Psoas muscle (tissue), 8 donors: ENCODE measurements around the gene RAB8A. TPM values are rescaled to one million over a fixed set of nuclear protein-coding genes. Genes with fewer than 3 reads are reported as not detected.

ENCODE experiments used
- ATAC-seq, 4 donors: fragments of 200-7000 bp; cut with Tn5 transposase; one replicate each; pipeline ENCODE4 v1.9.1; 2020; ENCODE audit warnings: moderate library complexity in 3 of 4, mild to moderate bottlenecking in 2 of 4
- DNase-seq, 2 donors: peaks; one replicate each; pipeline ENCODE4 v3.0.0-alpha.2; 2020
- H3K27ac ChIP-seq: fragments of 200-600 bp; one replicate; pipeline ENCODE4 v1.8.0; 2022
- H3K27me3 ChIP-seq, 3 donors: fragments of 200-600 bp in 1 of 3; one replicate each; pipeline versions ENCODE4 v1.6.1 to v1.8.0; 2013 to 2022; ENCODE audit warnings: low read length in 2 of 3, mild to moderate bottlenecking in 2 of 3, moderate library complexity in 1 of 3; ENCODE audit not compliant: insufficient read depth in 3 of 3
- H3K36me3 ChIP-seq, 2 donors: fragments of 200-600 bp in 1 of 2; one replicate each; pipeline versions ENCODE4 v1.6.1 to v1.8.0; 2013 to 2022; ENCODE audit warnings: low read depth in 1 of 2, mild to moderate bottlenecking in 1 of 2, moderate library complexity in 1 of 2; ENCODE audit not compliant: insufficient read depth in 1 of 2
- H3K4me1 ChIP-seq: fragments of 200-600 bp; one replicate; pipeline ENCODE4 v1.8.0; 2022
- H3K4me3 ChIP-seq: fragments of 200-600 bp; one replicate; pipeline ENCODE4 v1.8.0; 2022; ENCODE audit warnings: mild to moderate bottlenecking
- H3K9me3 ChIP-seq: fragments of 200-600 bp; one replicate; pipeline ENCODE4 v1.8.0; 2022
- WGBS, 3 donors: extraction: QIAGEN DNeasy Blood & Tissue Kit; methylation state at CpG; one replicate each; pipeline versions ENCODE4 v1.1.6 to v1.1.7; 2013; 5-methylcytosine and 5-hydroxymethylcytosine counted together
- intact Hi-C, 2 donors: fragments of 100-400 bp; cut with DNase I; formaldehyde crosslinking; loops; one replicate each; pipeline versions ENCODE4 v1.11.0 to v1.14.2; 2022
- polyA plus RNA-seq, 3 donors: library from polyadenylated mRNA; stranded (reverse); fragments of 200-250 nt; gene quantifications; one replicate each; pipeline ENCODE4 v1.2.3, GENCODE V29; 2013
- total RNA-seq, 4 donors: library from RNA; stranded (reverse); fragmentation: NEBNext Ultra II Directional in 2 of 4; extraction: Animal tissue kit (Norgen Biotek cat#: 25700) in 2 of 4; gene quantifications; one replicate each; pipeline versions ENCODE4 v1.2.1 to v1.2.4, GENCODE V29; 2021 to 2023
- TF ChIP-seq, protein P1 (sequence below): fragments of 200-600 bp; IDR thresholded peaks from one replicate; pipeline ENCODE4 v1.8.0; 2022; ENCODE audit warnings: antibody characterized with exemption
- donor health status: healthy with polysubstance abuse.
- donor health status: DM: no; HTN: no; CAD: no; lungs with moderate emphysema.
- donor health status: Bipolar disorder and iron deficiency.
- donor health status: healthy.
- donor health status: DM: yes; HTN: yes; CAD: no.
- donor health status: DM: no; HTN: no; CAD: no.
- donor health status: DM: no; HTN: no; CAD: no.
- donor health status: DM: yes; HTN: yes; CAD: no.

RAB8A gene
- total and polyA plus RNA-seq, 7 donors, result 7.1 to 13.0 (median 8.4) TPM

DNA sequence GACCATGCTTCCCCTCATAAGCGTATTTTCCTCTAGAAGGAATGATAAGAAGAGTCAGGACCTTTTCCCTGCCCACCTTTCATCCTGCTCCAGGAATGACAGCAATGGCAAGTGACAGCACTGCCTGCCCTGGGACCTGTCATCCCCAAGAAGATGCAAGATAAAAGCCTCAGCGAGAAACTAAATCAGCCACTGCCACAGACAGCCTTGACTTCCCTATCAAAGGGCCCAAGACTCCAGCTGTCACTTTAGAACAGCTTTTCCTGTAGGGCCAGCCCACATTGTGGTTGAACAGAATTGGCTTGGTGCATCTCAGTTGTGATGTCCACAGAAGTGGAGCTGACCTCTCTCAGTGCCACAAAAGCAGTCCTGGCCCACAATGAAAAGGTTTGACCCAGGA lies 1.1 kb downstream of the RAB8A start:
- H3K27ac ChIP-seq, result no peak overlapping the region

GRCh38 chr19:16113727-16114126 lies 2.0 kb downstream of the RAB8A start:
- intact Hi-C loops, result loop anchor here in 1 of 2 donors (5.0 kb wide), 2 partner anchors 69 to 71 kb away; no protein-coding TSS in a partner anchor
- WGBS, 3 donors, result 82 to 86% (median 84%) methylated on average over 3 of the region's 3 CpGs
- H3K27ac ChIP-seq, result no peak overlapping the region
- H3K9me3 ChIP-seq, result no peaks in the 10 kb centered on the region
- ATAC-seq, result no peak
- H3K4me3 ChIP-seq, result no peak overlapping the region
- H3K27me3 ChIP-seq, result no peaks in the 10 kb centered on the region
- H3K36me3 ChIP-seq, result peaks cover 0 to 11% of the 10 kb centered on the region in 2 donors
- H3K4me1 ChIP-seq, result peaks cover 12% of the 10 kb centered on the region
- DNase-seq, result no peak
- TF ChIP-seq, protein P1, sequence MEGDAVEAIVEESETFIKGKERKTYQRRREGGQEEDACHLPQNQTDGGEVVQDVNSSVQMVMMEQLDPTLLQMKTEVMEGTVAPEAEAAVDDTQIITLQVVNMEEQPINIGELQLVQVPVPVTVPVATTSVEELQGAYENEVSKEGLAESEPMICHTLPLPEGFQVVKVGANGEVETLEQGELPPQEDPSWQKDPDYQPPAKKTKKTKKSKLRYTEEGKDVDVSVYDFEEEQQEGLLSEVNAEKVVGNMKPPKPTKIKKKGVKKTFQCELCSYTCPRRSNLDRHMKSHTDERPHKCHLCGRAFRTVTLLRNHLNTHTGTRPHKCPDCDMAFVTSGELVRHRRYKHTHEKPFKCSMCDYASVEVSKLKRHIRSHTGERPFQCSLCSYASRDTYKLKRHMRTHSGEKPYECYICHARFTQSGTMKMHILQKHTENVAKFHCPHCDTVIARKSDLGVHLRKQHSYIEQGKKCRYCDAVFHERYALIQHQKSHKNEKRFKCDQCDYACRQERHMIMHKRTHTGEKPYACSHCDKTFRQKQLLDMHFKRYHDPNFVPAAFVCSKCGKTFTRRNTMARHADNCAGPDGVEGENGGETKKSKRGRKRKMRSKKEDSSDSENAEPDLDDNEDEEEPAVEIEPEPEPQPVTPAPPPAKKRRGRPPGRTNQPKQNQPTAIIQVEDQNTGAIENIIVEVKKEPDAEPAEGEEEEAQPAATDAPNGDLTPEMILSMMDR, result no peak

More for the DNA sequence above, 1.1 kb downstream of the RAB8A start:
- WGBS, 3 donors, result 46 to 61% (median 57%) methylated on average over 2 of the region's 2 CpGs
- DNase-seq (peak in 1 of 2 donors; percentile 8), ATAC-seq (no peak)
- H3K9me3 ChIP-seq, result no peaks in the 10 kb centered on the region
- peak overlapping the region; percentile 66 for H3K4me3 ChIP-seq
- intact Hi-C loops, result loop anchor here in 1 of 2 donors (5.0 kb wide), 2 partner anchors 70 kb away; no protein-coding TSS in a partner anchor
- TF ChIP-seq, protein P1, result no peak
- no peaks in the 10 kb centered on the region for H3K27me3 ChIP-seq
- H3K36me3 ChIP-seq, result peaks cover 0 to 1% of the 10 kb centered on the region in 2 donors
- H3K4me1 ChIP-seq, result peaks cover 12% of the 10 kb centered on the region

DNA sequence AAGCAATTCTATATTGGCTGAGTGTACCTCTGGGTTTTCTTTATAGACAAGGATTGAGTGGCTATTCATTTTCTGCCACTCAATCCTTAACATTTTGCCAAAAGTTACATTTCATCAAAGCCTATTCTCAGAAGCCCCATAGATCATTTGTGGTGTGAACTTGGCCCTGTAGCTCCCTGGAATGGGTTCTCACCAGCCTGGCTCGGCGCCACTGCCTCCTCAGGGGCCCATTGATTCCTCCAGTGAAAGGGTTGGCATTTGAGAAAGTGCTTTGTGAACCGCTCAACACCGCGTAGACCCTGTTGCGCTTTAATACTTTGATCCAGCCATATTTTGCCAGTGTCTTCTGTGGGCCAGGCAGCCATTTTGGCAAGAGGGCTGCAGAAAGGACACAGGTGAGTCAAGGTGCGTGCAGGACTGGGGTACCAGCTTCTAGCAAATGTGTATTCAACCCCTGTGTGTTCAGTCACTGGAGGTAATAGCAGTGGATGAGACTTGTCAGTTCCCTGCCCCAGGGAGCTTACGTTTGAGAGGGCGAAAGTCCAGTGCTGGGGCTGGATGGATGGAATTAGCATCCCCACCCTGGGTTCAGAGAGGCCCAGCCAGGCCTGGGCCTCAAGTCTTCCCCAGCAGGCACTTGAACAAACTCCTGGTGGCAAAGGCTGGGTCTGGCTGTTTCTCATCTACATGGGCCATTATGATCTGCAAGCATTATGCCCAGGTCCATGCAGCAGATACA lies 3.8 kb downstream of the RAB8A start:
- no peaks in the 10 kb centered on the region for H3K27me3 ChIP-seq
- no peak for ATAC-seq
- H3K4me3 ChIP-seq, result no peak overlapping the region
- TF ChIP-seq, protein P1, result no peak
- peaks cover 0 to 28% of the 10 kb centered on the region in 2 donors for H3K36me3 ChIP-seq
- H3K4me1 ChIP-seq, result peaks cover 12% of the 10 kb centered on the region
- H3K9me3 ChIP-seq, result no peaks in the 10 kb centered on the region
- DNase-seq, result peak in 1 of 2 donors; percentile 12
- WGBS, 3 donors, result 90 to 91% (median 91%) methylated on average over 9 of the region's 9 CpGs
- intact Hi-C loops, result no loop called here
- H3K27ac ChIP-seq, result no peak overlapping the region

DNA sequence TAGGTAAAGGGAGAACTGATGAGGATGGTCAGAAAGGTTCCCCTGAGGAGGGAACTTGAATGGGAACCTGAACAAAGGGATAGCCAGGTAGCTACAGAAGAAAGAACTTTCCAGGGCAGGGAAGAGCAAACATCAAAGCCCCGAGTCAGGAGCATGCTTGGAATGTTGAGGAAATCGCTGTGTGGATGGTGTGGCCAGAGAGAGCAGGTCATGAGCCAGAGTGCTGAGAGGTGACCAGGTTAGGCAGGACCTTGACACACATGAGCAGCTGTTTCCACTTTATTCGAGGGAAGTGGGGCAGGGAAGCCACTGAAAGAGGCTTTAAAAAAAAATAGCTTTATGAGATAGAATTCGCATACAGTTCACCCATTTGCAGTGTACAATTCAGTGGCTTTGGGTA lies 4.4 kb downstream of the RAB8A start:
- no peak overlapping the region for H3K27ac ChIP-seq
- peaks cover 12% of the 10 kb centered on the region for H3K4me1 ChIP-seq
- 47 to 61% (median 53%) methylated on average over 4 of the region's 4 CpGs for WGBS, 3 donors
- ATAC-seq (no peak), DNase-seq (no peak)
- H3K4me3 ChIP-seq, result no peak overlapping the region
- peaks cover 0 to 32% of the 10 kb centered on the region in 2 donors for H3K36me3 ChIP-seq
- intact Hi-C loops, result no loop called here
- H3K9me3 ChIP-seq, result no peaks in the 10 kb centered on the region
- TF ChIP-seq, protein P1, result no peak
- no peaks in the 10 kb centered on the region for H3K27me3 ChIP-seq
